ENCODE measurements around the gene DNLZ. TPM values are rescaled to one million over a fixed set of nuclear protein-coding genes. Genes with fewer than 3 reads are reported as not detected.

DNLZ gene
- total and polyA plus RNA-seq, 2 donors (not counting 3 experiments of a cell fraction or from before 2014, with no cell fraction given): 26.9 to 38.4 TPM

GRCh38 chr9:136322756-136323330 is 40.7 kb downstream of the DNLZ start:
- Histone ChIP-seq H4K20me1 (replicated peaks; ENCODE audit: control insufficient read depth, extremely low read depth, insufficient read depth, low read length) (no peaks in the 10 kb centered on the region), H3K9ac (replicated peaks; ENCODE audit: extremely low read depth, insufficient read depth, low read length) (no peak overlapping the region), H3K27me3 (ENCODE audit: control insufficient read depth in 2 of 2, insufficient read depth in 2 of 2, low read length in 2 of 2) (no peaks in the 10 kb centered on the region), H3K79me2 (ENCODE audit: control insufficient read depth, insufficient read depth, low read length) (peaks cover under 1% of the 10 kb centered on the region), H3K36me3 (ENCODE audit: control insufficient read depth in 2 of 2, extremely low read depth in 1 of 2, insufficient read depth in 2 of 2, low read length in 2 of 2) (no peaks in the 10 kb centered on the region), H3K9me1 (replicated peaks; ENCODE audit: control insufficient read depth, extremely low read depth, insufficient read depth, low read length) (no peaks in the 10 kb centered on the region), H3K4me2 (ENCODE audit: insufficient read depth, low read length) (no peak overlapping the region), H3K4me3 (replicated peaks in 1 of 3; ENCODE audit: insufficient read depth in 1 of 3, low read depth in 1 of 3, low read length in 3 of 3) (no peak overlapping the region), H3K9me3 (replicated peaks; ENCODE audit: control insufficient read depth, insufficient read depth, low read length) (no peaks in the 10 kb centered on the region), H2AFZ (ENCODE audit: low read depth, low read length) (no peak overlapping the region), H3K4me1 (ENCODE audit: control insufficient read depth, extremely low read depth, insufficient read depth, low read length) (peaks cover 12% of the 10 kb centered on the region), H3K27ac (ENCODE audit: insufficient read depth, low read depth, low read length) (no peak overlapping the region)
- intact Hi-C loops (cut with micrococcal nuclease): no loop called here
- dilution Hi-C loops (cut with MboI; ENCODE audit: extremely low pct_ligation_motif_present, low sequenced_read_pairs): no loop called here
- ChIA-PET POLR2A (no interaction called here), CTCF (interaction anchor here (1.8 to 2.3 kb wide), 2 partner anchors 10 to 23 kb away, joined by 5 to 22 read pairs; no protein-coding TSS in a partner anchor)
- no peak for TF ChIP-seq CTCF (IDR thresholded peaks at IDR 0.05; ENCODE audit: extremely low read depth in 1 of 2, insufficient read depth in 1 of 2, low read depth in 1 of 2, low read length in 2 of 2)
- no peak for TF ChIP-seq GATA2 (IDR thresholded peaks at IDR 0.05; ENCODE audit: insufficient read depth, insufficient read length, low read depth, low read length)
- TF ChIP-seq POLR2A (IDR thresholded peaks at IDR 0.05; ENCODE audit: low read depth, low read length): no peak
- TF ChIP-seq EZH2 (IDR thresholded peaks at IDR 0.05; ENCODE audit: borderline replicate concordance, low read depth, low read length, severe bottlenecking): no peak
- no peak for TF ChIP-seq FOS (IDR thresholded peaks at IDR 0.05; ENCODE audit: borderline replicate concordance, insufficient read depth, low read length)
- no peak for TF ChIP-seq MYC (IDR thresholded peaks at IDR 0.05; ENCODE audit: low read depth, low read length)
- TF ChIP-seq MAX (IDR thresholded peaks at IDR 0.05; ENCODE audit: insufficient read depth, insufficient read length): no peak
- TF ChIP-seq JUN (IDR thresholded peaks at IDR 0.05; ENCODE audit: borderline replicate concordance, insufficient read depth, insufficient read length, low read depth): no peak
- TF ChIP-seq POLR2AphosphoS5 (IDR thresholded peaks at IDR 0.05; ENCODE audit: insufficient read depth, low read depth, low read length): no peak
- BruUV-seq (replicated peaks): no TSS peak
- DNase-seq (ENCODE audit: low read depth, low spot score) (no peak), FAIRE-seq (no peak)

Data from endothelial cell of umbilical vein (primary cell).